ENCODE data around the gene OSGEPL1. TPM values are rescaled to one million over a fixed set of nuclear protein-coding genes. Genes with fewer than 3 reads are reported as not detected.

The OSGEPL1 gene
- total RNA-seq, 1 experiment from 2014 or later = 8.6 TPM

DNA sequence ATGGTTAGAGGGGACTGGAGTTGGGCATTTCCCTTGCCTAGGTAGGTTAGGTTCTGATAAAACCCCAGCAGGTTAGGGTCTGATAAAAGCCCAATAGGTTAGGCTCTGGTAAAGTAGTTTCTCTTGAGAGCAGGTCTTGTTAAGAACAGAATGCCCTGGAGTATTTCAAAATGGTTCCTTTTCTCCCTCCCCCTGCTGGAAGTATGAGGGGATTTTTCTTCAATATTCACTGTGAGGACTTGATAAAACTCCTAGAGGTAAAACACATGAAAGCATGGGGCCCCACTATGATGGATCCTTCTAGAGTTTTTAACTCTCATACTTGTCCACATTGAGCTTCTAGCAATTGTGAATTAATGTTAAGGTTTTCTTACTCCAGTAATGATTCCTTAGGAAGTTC is 60.5 kb downstream of the OSGEPL1 start:
- no peak overlapping the region for H3K27ac Mint-ChIP-seq (ENCODE audit: unreplicated experiment)
- TF ChIP-seq, protein P1, sequence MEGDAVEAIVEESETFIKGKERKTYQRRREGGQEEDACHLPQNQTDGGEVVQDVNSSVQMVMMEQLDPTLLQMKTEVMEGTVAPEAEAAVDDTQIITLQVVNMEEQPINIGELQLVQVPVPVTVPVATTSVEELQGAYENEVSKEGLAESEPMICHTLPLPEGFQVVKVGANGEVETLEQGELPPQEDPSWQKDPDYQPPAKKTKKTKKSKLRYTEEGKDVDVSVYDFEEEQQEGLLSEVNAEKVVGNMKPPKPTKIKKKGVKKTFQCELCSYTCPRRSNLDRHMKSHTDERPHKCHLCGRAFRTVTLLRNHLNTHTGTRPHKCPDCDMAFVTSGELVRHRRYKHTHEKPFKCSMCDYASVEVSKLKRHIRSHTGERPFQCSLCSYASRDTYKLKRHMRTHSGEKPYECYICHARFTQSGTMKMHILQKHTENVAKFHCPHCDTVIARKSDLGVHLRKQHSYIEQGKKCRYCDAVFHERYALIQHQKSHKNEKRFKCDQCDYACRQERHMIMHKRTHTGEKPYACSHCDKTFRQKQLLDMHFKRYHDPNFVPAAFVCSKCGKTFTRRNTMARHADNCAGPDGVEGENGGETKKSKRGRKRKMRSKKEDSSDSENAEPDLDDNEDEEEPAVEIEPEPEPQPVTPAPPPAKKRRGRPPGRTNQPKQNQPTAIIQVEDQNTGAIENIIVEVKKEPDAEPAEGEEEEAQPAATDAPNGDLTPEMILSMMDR (IDR thresholded peaks at IDR 0.05; ENCODE audit: unreplicated experiment) = no peak
- no peaks in the 10 kb centered on the region for H3K27me3 Mint-ChIP-seq (ENCODE audit: unreplicated experiment)
- H3K36me3 Mint-ChIP-seq (ENCODE audit: insufficient read depth, unreplicated experiment) = no peaks in the 10 kb centered on the region
- no peaks in the 10 kb centered on the region for H3K9me3 Mint-ChIP-seq (ENCODE audit: low read depth, unreplicated experiment)
- intact Hi-C loops (cut with micrococcal nuclease; ENCODE audit: unreplicated experiment) = no loop called here
- DNase-seq = no peak
- BruUV-seq (replicated peaks) = no TSS peak
- no peaks in the 10 kb centered on the region for H3K4me1 Mint-ChIP-seq (ENCODE audit: low read depth, unreplicated experiment)
- no peak overlapping the region for H3K4me3 Mint-ChIP-seq (ENCODE audit: low read depth, unreplicated experiment)
- CTCF ChIA-PET = no interaction called here

DNA sequence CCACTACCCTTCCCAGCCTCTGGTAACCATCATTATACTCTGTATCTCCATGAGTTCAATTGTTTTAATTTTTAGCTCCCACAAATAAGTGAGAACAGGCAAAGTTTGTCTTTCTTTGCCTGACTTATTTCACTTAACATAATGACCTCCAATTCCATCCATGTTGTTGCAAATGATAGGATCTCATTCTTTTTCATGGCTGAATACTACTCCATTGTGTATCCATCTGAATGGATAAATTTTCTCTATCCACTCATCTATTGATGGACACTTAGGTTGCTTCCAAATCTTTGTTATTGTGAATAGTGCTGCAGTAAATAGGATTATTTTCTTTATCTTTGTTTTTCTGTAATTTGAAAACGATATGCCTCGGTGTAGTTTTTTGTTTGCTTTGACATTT is 61.9 kb downstream of the OSGEPL1 start:
- TF ChIP-seq, protein P1 (IDR thresholded peaks at IDR 0.05; ENCODE audit: unreplicated experiment) = no peak
- intact Hi-C loops (cut with micrococcal nuclease; ENCODE audit: unreplicated experiment) = no loop called here
- Mint-ChIP-seq H3K9me3 (ENCODE audit: low read depth, unreplicated experiment) (no peaks in the 10 kb centered on the region), H3K4me1 (ENCODE audit: low read depth, unreplicated experiment) (no peaks in the 10 kb centered on the region), H3K27me3 (ENCODE audit: unreplicated experiment) (no peaks in the 10 kb centered on the region), H3K36me3 (ENCODE audit: insufficient read depth, unreplicated experiment) (no peaks in the 10 kb centered on the region), H3K27ac (ENCODE audit: unreplicated experiment) (no peak overlapping the region), H3K4me3 (ENCODE audit: low read depth, unreplicated experiment) (no peak overlapping the region)
- DNase-seq = no peak
- BruUV-seq (replicated peaks) = no TSS peak
- CTCF ChIA-PET = no interaction called here

DNA sequence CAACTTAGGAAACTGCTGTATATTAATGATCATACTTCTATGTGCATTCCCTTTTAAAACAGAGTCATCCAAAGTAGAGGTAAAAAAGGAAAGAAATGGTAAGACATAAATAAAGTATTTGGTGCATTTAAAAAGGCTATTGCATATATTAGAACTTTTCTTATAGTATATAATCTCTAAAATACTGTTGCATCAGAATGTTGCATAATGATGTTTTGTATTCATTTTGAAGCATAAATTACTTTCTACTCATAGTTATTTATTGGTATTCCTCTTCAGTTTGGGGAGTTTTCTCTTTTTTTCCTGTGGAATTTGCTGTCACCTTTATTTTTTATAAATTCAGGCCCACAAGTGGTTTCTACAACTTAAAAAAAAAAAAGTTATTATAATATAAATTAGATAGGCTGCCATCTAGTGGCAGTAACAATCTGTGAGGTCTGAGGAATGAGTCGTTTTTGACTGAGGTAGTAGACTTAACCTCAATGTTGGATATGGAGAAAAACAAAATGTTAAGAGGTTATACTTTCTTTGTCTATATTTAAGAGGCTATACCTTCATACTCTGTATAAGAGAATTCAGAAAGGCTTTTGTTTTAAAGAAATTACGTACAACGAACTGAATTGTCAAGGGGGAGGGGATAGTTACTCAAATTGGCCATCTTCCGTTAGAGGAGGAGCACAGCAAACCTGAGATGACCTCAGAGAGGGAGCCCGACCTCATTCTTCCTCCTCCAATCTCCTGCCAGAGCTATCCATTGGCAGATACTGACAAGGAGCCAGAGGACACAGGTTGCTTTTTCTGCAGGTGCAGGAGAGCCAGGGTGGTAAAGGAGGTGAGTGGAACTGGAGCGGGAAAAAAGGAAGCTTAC is 64.3 kb downstream of the OSGEPL1 start:
- intact Hi-C loops (cut with micrococcal nuclease; ENCODE audit: unreplicated experiment) = loop anchor here (1.0 kb wide), 1 partner anchor 37 kb away; the partner anchor contains the start of gene ASNSD1
- Mint-ChIP-seq H3K4me1 (ENCODE audit: low read depth, unreplicated experiment) (no peaks in the 10 kb centered on the region), H3K27me3 (ENCODE audit: unreplicated experiment) (no peaks in the 10 kb centered on the region), H3K4me3 (ENCODE audit: low read depth, unreplicated experiment) (no peak overlapping the region), H3K27ac (ENCODE audit: unreplicated experiment) (no peak overlapping the region), H3K36me3 (ENCODE audit: insufficient read depth, unreplicated experiment) (no peaks in the 10 kb centered on the region), H3K9me3 (ENCODE audit: low read depth, unreplicated experiment) (no peaks in the 10 kb centered on the region)
- no TSS peak for BruUV-seq (replicated peaks)
- CTCF ChIA-PET = interaction anchor here (1.0 kb wide), 1 partner anchor 37 kb away, joined by 3 read pairs; no protein-coding TSS in a partner anchor
- no peak for DNase-seq
- TF ChIP-seq, protein P1 (IDR thresholded peaks at IDR 0.05; ENCODE audit: unreplicated experiment) = peak; percentile 8

Other genes starting within 250 kb of the OSGEPL1 start
- 37.6 and 49.6 TPM in 2 replicates for gene SLC40A1, start 182.0 kb downstream of the OSGEPL1 start, total RNA-seq (2022)
- 29.1 and 30.7 TPM in 2 replicates for gene ASNSD1, start 101.3 kb downstream of the OSGEPL1 start, total RNA-seq (2022)
- gene ANKAR, start 88.1 kb downstream of the OSGEPL1 start, total RNA-seq (2022) = 2.1 and 6.3 TPM in 2 replicates
- 58.4 TPM in 2 replicates for gene ORMDL1, start 21.5 kb upstream of the OSGEPL1 start, total RNA-seq (2022)
- gene PMS1, start 21.7 kb upstream of the OSGEPL1 start, total RNA-seq (2022) = 30.1 and 43.8 TPM in 2 replicates